Esophagus squamous epithelium (tissue), 4 donors: Measurements from ENCODE around the gene SRC.

ENCODE experiments used
- POLR2A ChIP-seq, 4 donors: fragments of 450-650 bp; IDR thresholded peaks; one replicate each; pipeline ENCODE4 v1.6.1; 2017; ENCODE audit warnings: antibody characterized with exemption in 4 of 4, mild to moderate bottlenecking in 4 of 4, moderate library complexity in 3 of 4
- TF ChIP-seq, protein P1 (sequence below), 6 experiments: fragments of 450-650 bp in 4 of 6; fragments of 200-600 bp in 2 of 6; sonication (generic) in 2 of 6; IDR thresholded peaks; one replicate each; pipeline ENCODE4 v1.5.1; 2016 to 2019; ENCODE audit warnings: antibody characterized with exemption in 6 of 6, mild to moderate bottlenecking in 4 of 6, moderate library complexity in 4 of 6

- TF ChIP-seq, protein P1, sequence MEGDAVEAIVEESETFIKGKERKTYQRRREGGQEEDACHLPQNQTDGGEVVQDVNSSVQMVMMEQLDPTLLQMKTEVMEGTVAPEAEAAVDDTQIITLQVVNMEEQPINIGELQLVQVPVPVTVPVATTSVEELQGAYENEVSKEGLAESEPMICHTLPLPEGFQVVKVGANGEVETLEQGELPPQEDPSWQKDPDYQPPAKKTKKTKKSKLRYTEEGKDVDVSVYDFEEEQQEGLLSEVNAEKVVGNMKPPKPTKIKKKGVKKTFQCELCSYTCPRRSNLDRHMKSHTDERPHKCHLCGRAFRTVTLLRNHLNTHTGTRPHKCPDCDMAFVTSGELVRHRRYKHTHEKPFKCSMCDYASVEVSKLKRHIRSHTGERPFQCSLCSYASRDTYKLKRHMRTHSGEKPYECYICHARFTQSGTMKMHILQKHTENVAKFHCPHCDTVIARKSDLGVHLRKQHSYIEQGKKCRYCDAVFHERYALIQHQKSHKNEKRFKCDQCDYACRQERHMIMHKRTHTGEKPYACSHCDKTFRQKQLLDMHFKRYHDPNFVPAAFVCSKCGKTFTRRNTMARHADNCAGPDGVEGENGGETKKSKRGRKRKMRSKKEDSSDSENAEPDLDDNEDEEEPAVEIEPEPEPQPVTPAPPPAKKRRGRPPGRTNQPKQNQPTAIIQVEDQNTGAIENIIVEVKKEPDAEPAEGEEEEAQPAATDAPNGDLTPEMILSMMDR (IDR thresholded peaks at IDR 0.05): no peak
- TF ChIP-seq POLR2A (IDR thresholded peaks at IDR 0.05): no peak
These were observed 26.5 kb downstream of the SRC start for GRCh38 chr20:37372441-37372840.
